CD4-positive, alpha-beta memory T cell (primary cell): Measurements from ENCODE around the gene HOXB7. TPM values are rescaled to one million over a fixed set of nuclear protein-coding genes. Genes with fewer than 3 reads are reported as not detected.

Experiments used
- CTCF ChIA-PET: fragments of 350-600 bp; sonication (Branson Sonifier 250); formaldehyde crosslinking; loops from one replicate; lab custom pipeline; 2021; ENCODE audit warnings: inconsistent platforms; ENCODE audit not compliant: partially characterized antibody; lab: Charles Lee
- POLR2A ChIA-PET: fragments of 350-600 bp; sonication (Branson Sonifier 250); formaldehyde crosslinking; loops from one replicate; lab custom pipeline; 2021; ENCODE audit not compliant: partially characterized antibody; lab: Charles Lee
- DNase-seq, 5 donors: peaks; one replicate each; pipeline versions ENCODE4 v3.0.0 to v3.0.0-alpha.2; 2020 to 2022; ENCODE audit warnings: mixed read lengths in 1 of 5
- H3K27ac ChIP-seq: one replicate; pipeline ENCODE4 v1.7.0; 2013; ENCODE audit warnings: low read depth, low read length
- H3K27me3 ChIP-seq: 2 replicates; pipeline ENCODE4 v1.7.0; 2013; ENCODE audit warnings: mild to moderate bottlenecking, low read length, moderate library complexity; ENCODE audit not compliant: insufficient read depth
- H3K36me3 ChIP-seq: 2 replicates; pipeline ENCODE4 v1.7.0; 2013; ENCODE audit warnings: mild to moderate bottlenecking, low read length, moderate library complexity; ENCODE audit not compliant: insufficient read depth
- H3K4me1 ChIP-seq: 2 replicates; pipeline ENCODE4 v1.7.0; 2013; ENCODE audit warnings: mild to moderate bottlenecking, low read length, moderate library complexity; ENCODE audit not compliant: insufficient read depth
- H3K4me3 ChIP-seq, 2 donors: one replicate each; pipeline ENCODE4 v1.7.0; 2013; ENCODE audit warnings: low read length in 2 of 2, mild to moderate bottlenecking in 1 of 2
- H3K9me3 ChIP-seq, 2 donors: one replicate each; pipeline ENCODE4 v1.7.0; 2013; ENCODE audit warnings: low read length in 2 of 2, control low read depth in 1 of 2; ENCODE audit not compliant: control insufficient read depth in 1 of 2
- H3K27ac Mint-ChIP-seq, 7 donors: one replicate each; pipeline ENCODE4 v1.8.0; 2020 to 2021; ENCODE audit warnings: mixed read lengths in 7 of 7, mild to moderate bottlenecking in 6 of 7, inconsistent platforms in 3 of 7, moderate library complexity in 3 of 7
- H3K27me3 Mint-ChIP-seq, 2 donors: one replicate each; pipeline ENCODE4 v1.8.0; 2020 to 2021; ENCODE audit warnings: mixed read lengths in 2 of 2
- H3K36me3 Mint-ChIP-seq, 2 donors: one replicate each; pipeline ENCODE4 v1.8.0; 2020 to 2021; ENCODE audit warnings: mixed read lengths in 2 of 2, inconsistent platforms in 1 of 2, mild to moderate bottlenecking in 1 of 2
- H3K4me1 Mint-ChIP-seq, 4 donors: one replicate each; pipeline ENCODE4 v1.8.0; 2020 to 2021; ENCODE audit warnings: mixed read lengths in 4 of 4, mild to moderate bottlenecking in 1 of 4
- H3K4me3 Mint-ChIP-seq, 8 donors: one replicate each; pipeline ENCODE4 v1.8.0; 2020 to 2021; ENCODE audit warnings: mixed read lengths in 8 of 8, mild to moderate bottlenecking in 7 of 8, moderate library complexity in 6 of 8, inconsistent platforms in 3 of 8
- H3K9me3 Mint-ChIP-seq, 8 donors: one replicate each; pipeline ENCODE4 v1.8.0; 2020 to 2021; ENCODE audit warnings: mixed read lengths in 8 of 8, mild to moderate bottlenecking in 5 of 8, inconsistent platforms in 3 of 8, moderate library complexity in 1 of 8
- intact Hi-C: fragments of 100-400 bp; cut with micrococcal nuclease; formaldehyde crosslinking; loops from one replicate; pipeline ENCODE4 v1.15.1; 2023
- polyA plus RNA-seq, 2 donors: library from polyadenylated mRNA; unstranded; fragments of 300-500 nt; fragmentation: Illumina TruSeq; gene quantifications; one replicate each; pipeline ENCODE4 v1.2.3, GENCODE V29; 2021
- total RNA-seq, 2 experiments: library from RNA; stranded (reverse); gene quantifications; one replicate each; pipeline ENCODE4 v1.2.3, GENCODE V29; 2021

Gene HOXB7
- total and polyA plus RNA-seq, 4 experiments from 2014 or later = 0.23 to 1.3 (median 0.25) TPM; not detected in 1

DNA sequence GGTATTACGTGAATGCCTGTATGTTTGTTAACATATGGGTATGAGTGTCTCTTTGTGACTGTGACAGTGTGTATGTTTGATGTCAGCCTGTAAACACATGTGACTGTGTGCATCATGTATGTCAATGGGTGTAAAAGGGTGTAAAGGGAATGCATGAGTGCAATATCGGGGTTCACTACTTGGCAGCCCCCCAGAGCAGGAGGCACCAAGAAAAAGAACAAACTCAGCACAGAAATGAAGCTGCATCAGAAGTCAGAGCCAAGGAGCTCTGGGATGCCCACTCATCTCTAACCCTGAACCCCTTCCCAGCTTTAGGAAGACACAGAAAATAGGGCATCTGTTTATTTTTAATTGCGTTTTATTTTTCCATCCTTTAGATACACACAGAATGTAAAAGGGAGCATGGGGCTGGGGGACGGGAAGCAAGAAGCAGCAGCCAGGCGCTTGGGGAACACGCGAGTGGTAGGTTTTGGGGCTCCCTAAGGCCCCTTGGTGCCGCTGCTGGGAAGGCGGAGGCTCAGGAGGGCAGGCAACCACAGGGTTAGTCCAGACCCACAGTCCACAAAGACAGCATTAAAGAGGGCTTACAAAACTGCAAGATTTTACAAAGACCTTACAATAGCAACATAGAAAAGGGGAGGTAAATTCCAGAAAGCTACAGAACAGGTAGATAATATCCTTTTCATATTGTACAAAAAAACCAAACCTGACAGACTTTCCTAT lies 3.8 kb downstream of the HOXB7 start:
- ChIA-PET CTCF (interaction anchor here (1.1 kb wide), 2 partner anchors 14 to 29 kb away, joined by 3 read pairs; no protein-coding TSS in a partner anchor), POLR2A (interaction anchor here (1.0 kb wide), 1 partner anchor 66 kb away, joined by 3 read pairs; no protein-coding TSS in a partner anchor)
- peaks cover 0 to 6% of the 10 kb centered on the region in 2 donors for H3K36me3 Mint-ChIP-seq
- H3K9me3 Mint-ChIP-seq = no peaks in the 10 kb centered on the region
- peaks cover 43 to 67% of the 10 kb centered on the region in 2 donors for H3K27me3 Mint-ChIP-seq
- intact Hi-C loops = no loop called here
- H3K4me3 Mint-ChIP-seq = peak overlapping the region in 1 of 8 donors; percentile 9
- DNase-seq = no peak
- H3K27ac Mint-ChIP-seq = no peak overlapping the region
- peaks cover 58% of the 10 kb centered on the region for H3K27me3 ChIP-seq
- no peaks in the 10 kb centered on the region for H3K36me3 ChIP-seq
- peaks cover 9 to 40% (median 24%) of the 10 kb centered on the region in 4 donors for H3K4me1 Mint-ChIP-seq
- H3K4me3 ChIP-seq = no peak overlapping the region
- H3K9me3 ChIP-seq = no peaks in the 10 kb centered on the region
- H3K27ac ChIP-seq = no peak overlapping the region
- H3K4me1 ChIP-seq = peaks cover 48% of the 10 kb centered on the region

- no peak for DNase-seq
- H3K27me3 Mint-ChIP-seq = peaks cover 43 to 70% of the 10 kb centered on the region in 2 donors
- POLR2A ChIA-PET = interaction anchor here (1.0 kb wide), 1 partner anchor 65 kb away, joined by 3 read pairs; no protein-coding TSS in a partner anchor
- CTCF ChIA-PET = interaction anchor here (1.1 to 1.4 kb wide), 3 partner anchors 13 to 581 kb away, joined by 3 read pairs; no protein-coding TSS in a partner anchor
- H3K9me3 Mint-ChIP-seq = no peaks in the 10 kb centered on the region
- Histone ChIP-seq H3K4me3 (no peak overlapping the region), H3K27ac (no peak overlapping the region), H3K9me3 (no peaks in the 10 kb centered on the region), H3K4me1 (peaks cover 47% of the 10 kb centered on the region), H3K27me3 (peaks cover 60% of the 10 kb centered on the region), H3K36me3 (no peaks in the 10 kb centered on the region)
- intact Hi-C loops = no loop called here
- peaks cover 0 to 6% of the 10 kb centered on the region in 2 donors for H3K36me3 Mint-ChIP-seq
- H3K27ac Mint-ChIP-seq = no peak overlapping the region
- H3K4me3 Mint-ChIP-seq = no peak overlapping the region
- H3K4me1 Mint-ChIP-seq = peaks cover 9 to 39% (median 23%) of the 10 kb centered on the region in 4 donors
Measured at GRCh38 chr17:48605991-48606891, 4.6 kb downstream of the HOXB7 start.

DNA sequence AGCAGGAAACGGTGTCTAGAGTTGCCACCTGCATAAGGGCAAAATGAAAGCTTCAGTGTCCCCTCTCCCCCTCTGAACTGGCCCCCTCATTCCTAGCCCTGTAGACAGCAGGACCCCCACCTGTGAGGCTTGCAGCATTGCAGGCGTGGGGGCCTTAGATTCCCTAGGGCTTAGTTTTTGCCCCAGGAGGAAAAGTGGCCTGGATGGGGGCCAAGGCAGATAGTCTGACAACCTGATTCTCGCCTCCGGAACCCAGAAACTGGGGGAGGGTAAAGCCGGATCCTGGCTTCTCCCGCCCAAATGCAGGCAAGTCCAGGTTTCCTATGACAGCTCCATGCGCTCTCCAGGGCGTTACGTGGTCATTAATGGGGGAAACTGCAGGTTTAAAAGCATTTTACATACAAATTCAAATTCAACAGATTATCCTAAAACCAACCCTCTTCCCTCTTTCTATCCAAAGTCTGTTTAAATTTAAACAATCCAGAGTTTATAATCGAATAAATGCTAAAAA lies 5.4 kb downstream of the HOXB7 start:
- Mint-ChIP-seq H3K27ac (peak overlapping the region in 1 of 7 donors; percentile 33), H3K27me3 (peaks cover 48 to 70% of the 10 kb centered on the region in 2 donors), H3K36me3 (no peaks in the 10 kb centered on the region), H3K4me3 (peak overlapping the region in 1 of 8 donors; percentile 61), H3K9me3 (no peaks in the 10 kb centered on the region), H3K4me1 (peaks cover 7 to 32% (median 17%) of the 10 kb centered on the region in 4 donors)
- no peak overlapping the region for H3K4me3 ChIP-seq
- no peaks in the 10 kb centered on the region for H3K36me3 ChIP-seq
- no peak overlapping the region for H3K27ac ChIP-seq
- peaks cover 62% of the 10 kb centered on the region for H3K27me3 ChIP-seq
- intact Hi-C loops = no loop called here
- ChIA-PET CTCF (interaction anchor here (0.6 to 1.4 kb wide), 3 partner anchors 13 to 580 kb away, joined by 3 read pairs; no protein-coding TSS in a partner anchor), POLR2A (no interaction called here)
- DNase-seq = no peak
- peaks cover 40% of the 10 kb centered on the region for H3K4me1 ChIP-seq
- H3K9me3 ChIP-seq = no peaks in the 10 kb centered on the region

- ChIA-PET POLR2A (interaction anchor here (0.7 to 1.0 kb wide), 2 partner anchors 12 to 20 kb away, joined by 3 read pairs; partner anchors contain the start of gene HOXB5), CTCF (interaction anchor here (0.7 to 1.4 kb wide), 3 partner anchors 32 to 579 kb away, joined by 3 to 4 read pairs (median 3); no protein-coding TSS in a partner anchor)
- Histone ChIP-seq H3K4me3 (no peak within 1 kb of the TSS), H3K27me3 (peaks cover 65% of the 10 kb centered on the region), H3K4me1 (peaks cover 34% of the 10 kb centered on the region), H3K27ac (no peak within 1 kb of the TSS), H3K9me3 (no peaks in the 10 kb centered on the region), H3K36me3 (no peaks in the 10 kb centered on the region)
- Mint-ChIP-seq H3K4me3 (peak within 1 kb of the TSS in 7 of 8 donors; percentile 5 to 75 (median 41)), H3K27ac (peak within 1 kb of the TSS in 1 of 7 donors; percentile 33), H3K27me3 (peaks cover 54 to 76% of the 10 kb centered on the region in 2 donors), H3K36me3 (no peaks in the 10 kb centered on the region), H3K9me3 (no peaks in the 10 kb centered on the region), H3K4me1 (peaks cover 7 to 32% (median 17%) of the 10 kb centered on the region in 4 donors)
- no peak for DNase-seq
- intact Hi-C loops = no loop called here
Measured at GRCh38 chr17:48604770-48605329, 6.0 kb downstream of the HOXB7 start, which contains the start of gene HOXB6. Gene HOXB6, minus strand, starts transcription at chr17:48604986. Its CDS starts 6,836 bp downstream, at chr17:48598150.

DNA sequence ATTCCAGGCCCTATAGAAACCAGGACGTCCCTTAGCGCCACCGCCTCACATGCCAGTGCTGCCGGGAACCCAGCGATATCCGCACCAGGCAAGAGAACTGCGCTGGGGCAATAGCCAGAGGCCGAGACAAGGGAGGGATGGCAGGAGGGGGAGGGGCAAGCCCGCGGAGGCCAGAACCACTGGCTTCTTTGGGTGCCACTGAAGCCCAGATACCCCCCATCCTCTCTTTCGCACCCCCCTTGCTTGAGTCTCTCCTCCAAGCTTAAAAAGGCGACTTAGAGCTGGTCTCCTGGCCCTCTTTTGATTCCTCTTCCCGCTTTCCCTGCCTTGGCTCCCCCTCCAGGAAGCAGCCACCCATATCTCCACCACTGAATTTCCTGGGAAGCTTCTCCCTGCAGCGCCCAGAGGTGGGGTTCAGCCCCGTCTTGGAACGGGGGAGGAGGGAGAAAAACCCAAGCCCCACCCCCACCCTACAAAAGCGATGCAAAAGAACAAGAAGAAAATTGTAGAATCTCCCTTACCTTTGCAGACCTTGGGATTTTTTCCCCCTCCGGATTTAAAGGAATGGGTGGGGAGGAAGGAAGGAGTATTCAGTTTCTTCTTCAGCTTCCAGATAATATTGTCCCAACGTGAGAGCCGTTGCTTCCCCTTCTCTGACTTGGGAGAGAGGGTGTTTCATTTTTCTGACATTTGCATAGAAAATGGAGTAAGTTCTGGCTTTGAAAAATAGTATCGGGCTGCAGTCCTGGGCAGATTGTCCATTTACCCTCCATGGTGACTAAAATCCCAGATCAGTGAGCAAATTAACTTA lies 6.7 kb downstream of the HOXB7 start:
- H3K27me3 Mint-ChIP-seq = peaks cover 58 to 77% of the 10 kb centered on the region in 2 donors
- Histone ChIP-seq H3K4me3 (no peak overlapping the region), H3K4me1 (peaks cover 32% of the 10 kb centered on the region), H3K36me3 (no peaks in the 10 kb centered on the region), H3K27ac (no peak overlapping the region), H3K27me3 (peaks cover 64% of the 10 kb centered on the region), H3K9me3 (no peaks in the 10 kb centered on the region)
- DNase-seq = no peak
- H3K4me3 Mint-ChIP-seq = peak overlapping the region in 5 of 8 donors; percentile 7 to 46 (median 41)
- intact Hi-C loops = no loop called here
- peak overlapping the region in 1 of 7 donors; percentile 2 for H3K27ac Mint-ChIP-seq
- ChIA-PET POLR2A (interaction anchor here (0.7 to 1.0 kb wide), 2 partner anchors 11 to 21 kb away, joined by 3 read pairs; partner anchors contain the start of gene HOXB5), CTCF (interaction anchor here (0.7 kb wide), 1 partner anchor 190 kb away, joined by 4 read pairs; no protein-coding TSS in a partner anchor)
- no peaks in the 10 kb centered on the region for H3K9me3 Mint-ChIP-seq
- H3K4me1 Mint-ChIP-seq = peaks cover 7 to 32% (median 17%) of the 10 kb centered on the region in 4 donors
- H3K36me3 Mint-ChIP-seq = no peaks in the 10 kb centered on the region
